H9 (cell line): Measurements from ENCODE around the gene TMPRSS12. TPM values are rescaled to one million over a fixed set of nuclear protein-coding genes. Genes with fewer than 3 reads are reported as not detected.
"Not testable (repeated sequence)": the region's sequence is repeated elsewhere in the genome, so short reads cannot be mapped to it uniquely, and the experiment has no call there.

ENCODE experiments used
- DNase-seq: peaks from one replicate; pipeline ENCODE4 v3.0.0-alpha.2; 2017
- H2AFZ ChIP-seq: one replicate; pipeline ENCODE4 v1.6.1; 2013; ENCODE audit warnings: mild to moderate bottlenecking, low read length, control low read depth, moderate library complexity
- H2AK5ac ChIP-seq: 2 replicates; pipeline ENCODE4 v1.6.1; 2013; ENCODE audit warnings: low read length, control low read depth, mixed read lengths; ENCODE audit not compliant: insufficient read length
- H2BK120ac ChIP-seq: one replicate; pipeline ENCODE4 v1.6.1; 2013; ENCODE audit warnings: low read depth, mild to moderate bottlenecking, low read length, control low read depth, inconsistent platforms; ENCODE audit not compliant: poor library complexity, severe bottlenecking
- H2BK12ac ChIP-seq: 2 replicates; pipeline ENCODE4 v1.6.1; 2013; ENCODE audit warnings: low read length, control low read depth, mixed read lengths, low read depth; ENCODE audit not compliant: insufficient read length
- H2BK15ac ChIP-seq: 2 replicates; pipeline ENCODE4 v1.6.1; 2013; ENCODE audit warnings: low read depth, low read length, control low read depth
- H2BK20ac ChIP-seq: one replicate; pipeline ENCODE4 v1.6.1; 2013; ENCODE audit warnings: low read depth, mild to moderate bottlenecking, low read length, control low read depth, inconsistent platforms; ENCODE audit not compliant: poor library complexity, severe bottlenecking
- H2BK5ac ChIP-seq: 2 replicates; pipeline ENCODE4 v1.6.1; 2013; ENCODE audit warnings: low read length, control low read depth, mixed read lengths; ENCODE audit not compliant: insufficient read length
- H3K14ac ChIP-seq: 2 replicates; pipeline ENCODE4 v1.6.1; 2013; ENCODE audit warnings: low read length, control low read depth; ENCODE audit not compliant: insufficient read depth
- H3K18ac ChIP-seq: 2 replicates; pipeline ENCODE4 v1.6.1; 2013; ENCODE audit warnings: low read depth, mild to moderate bottlenecking, mixed read lengths, low read length, control low read depth; ENCODE audit not compliant: insufficient read length
- H3K23ac ChIP-seq: 2 replicates; pipeline ENCODE4 v1.6.1; 2013; ENCODE audit warnings: low read length, control low read depth, mixed read lengths, low read depth; ENCODE audit not compliant: insufficient read length
- H3K23me2 ChIP-seq: 2 replicates; pipeline ENCODE4 v1.6.1; 2013; ENCODE audit warnings: low read depth, mild to moderate bottlenecking, mixed read lengths, low read length, control low read depth; ENCODE audit not compliant: insufficient read length, poor library complexity, severe bottlenecking
- H3K27ac ChIP-seq: 2 replicates; pipeline ENCODE4 v1.5.1; 2013; ENCODE audit warnings: low read length, control low read depth, mixed read lengths, low read depth; ENCODE audit not compliant: insufficient read length
- H3K27me3 ChIP-seq: 2 replicates; pipeline ENCODE4 v1.6.1; 2013; ENCODE audit warnings: low read length, control low read depth, inconsistent platforms; ENCODE audit not compliant: insufficient read depth
- H3K4ac ChIP-seq: 2 replicates; pipeline ENCODE4 v1.6.1; 2013; ENCODE audit warnings: low read depth, mild to moderate bottlenecking, control low read depth, inconsistent platforms, low read length, moderate library complexity
- H3K4me1 ChIP-seq: 2 replicates; pipeline ENCODE4 v1.6.1; 2013; ENCODE audit warnings: low read length, control low read depth, inconsistent platforms; ENCODE audit not compliant: insufficient read depth
- H3K4me2 ChIP-seq: 2 replicates; pipeline ENCODE4 v1.6.1; 2013; ENCODE audit warnings: low read length, control low read depth, mixed read lengths; ENCODE audit not compliant: insufficient read length, insufficient read depth
- H3K56ac ChIP-seq: 2 replicates; pipeline ENCODE4 v1.6.1; 2013; ENCODE audit warnings: low read depth, mild to moderate bottlenecking, mixed read lengths, low read length, control low read depth; ENCODE audit not compliant: insufficient read length
- H3K79me1 ChIP-seq: 2 replicates; pipeline ENCODE4 v1.6.1; 2013; ENCODE audit warnings: low read depth, mild to moderate bottlenecking, moderate library complexity, low read length, control low read depth, inconsistent platforms; ENCODE audit not compliant: insufficient read depth, poor library complexity, severe bottlenecking
- H3K79me2 ChIP-seq: 2 replicates; pipeline ENCODE4 v1.6.1; 2013; ENCODE audit warnings: low read length, control low read depth, inconsistent platforms; ENCODE audit not compliant: insufficient read depth
- H3K9ac ChIP-seq: 2 replicates; pipeline ENCODE4 v1.6.1; 2013; ENCODE audit warnings: low read length, control low read depth, mixed read lengths; ENCODE audit not compliant: insufficient read length; ENCODE audit errors: extremely low read depth
- H3K9me3 ChIP-seq: one replicate; pipeline ENCODE4 v1.6.1; 2013; ENCODE audit warnings: low read depth, low read length, inconsistent platforms; ENCODE audit not compliant: control insufficient read depth
- H3T11ph ChIP-seq: one replicate; pipeline ENCODE4 v1.6.1; 2013; ENCODE audit warnings: mild to moderate bottlenecking, low read length, control low read depth, inconsistent platforms
- H4K20me1 ChIP-seq: one replicate; pipeline ENCODE4 v1.6.1; 2013; ENCODE audit not compliant: control insufficient read depth, insufficient read length, insufficient read depth
- H4K5ac ChIP-seq: 2 replicates; pipeline ENCODE4 v1.6.1; 2013; ENCODE audit warnings: low read depth, mild to moderate bottlenecking, mixed read lengths, low read length, control low read depth; ENCODE audit not compliant: insufficient read length
- H4K8ac ChIP-seq: replicated peaks from 2 replicates; pipeline ENCODE4 v1.6.1; 2013; ENCODE audit warnings: low read length, control low read depth, mixed read lengths, low read depth; ENCODE audit not compliant: insufficient read length
- H4K91ac ChIP-seq: 2 replicates; pipeline ENCODE4 v1.6.1; 2013; ENCODE audit warnings: low read depth, mild to moderate bottlenecking, moderate library complexity, mixed read lengths, low read length, control low read depth; ENCODE audit not compliant: insufficient read length
- H3K27ac Mint-ChIP-seq, 3 experiments: 2 replicates in 2 of 3; 3 replicates in 1 of 3; pipeline ENCODE4 v1.8.0; 2020 to 2021; ENCODE audit warnings: mixed read lengths in 3 of 3, mild to moderate bottlenecking in 1 of 3, moderate library complexity in 1 of 3
- H3K27me3 Mint-ChIP-seq: 2 replicates; pipeline ENCODE4 v1.8.0; 2021; ENCODE audit warnings: low read depth, mild to moderate bottlenecking, moderate library complexity, mixed read lengths
- H3K36me3 Mint-ChIP-seq, 3 experiments: 2 replicates in 2 of 3; 3 replicates in 1 of 3; pipeline ENCODE4 v1.8.0; 2020 to 2021; ENCODE audit warnings: low read depth in 3 of 3, mixed read lengths in 3 of 3; ENCODE audit not compliant: insufficient read depth in 1 of 3
- H3K4me1 Mint-ChIP-seq, 2 experiments: 2 replicates each; pipeline ENCODE4 v1.8.0; 2020; ENCODE audit warnings: mixed read lengths in 2 of 2
- H3K4me3 Mint-ChIP-seq, 2 experiments: 2 replicates in 1 of 2; 3 replicates in 1 of 2; pipeline ENCODE4 v1.8.0; 2020 to 2021; ENCODE audit warnings: mild to moderate bottlenecking in 2 of 2, mixed read lengths in 2 of 2, moderate library complexity in 1 of 2
- H3K9me3 Mint-ChIP-seq, 2 experiments: 2 replicates in 1 of 2; 3 replicates in 1 of 2; pipeline ENCODE4 v1.8.0; 2020; ENCODE audit warnings: mild to moderate bottlenecking in 2 of 2, mixed read lengths in 2 of 2, moderate library complexity in 1 of 2
- CTCF ChIP-seq: fragments of 200-600 bp; sonication (generic); conservative IDR thresholded peaks from 3 replicates; pipeline ENCODE4 v1.8.0; 2021; ENCODE audit warnings: antibody characterized with exemption, mild to moderate bottlenecking
- WGBS: extraction: QIAGEN DNeasy Blood & Tissue Kit; methylation state at CpG from one replicate; pipeline ENCODE4 v1.1.7; 2013; ENCODE audit warnings: missing lambda C conversion rate, low lambda C conversion rate, mixed read lengths; ENCODE audit not compliant: insufficient read length; ENCODE audit errors: extremely low coverage; 5-methylcytosine and 5-hydroxymethylcytosine counted together
- total RNA-seq: library from RNA; stranded (reverse); gene quantifications from 2 replicates; pipeline ENCODE4 v1.2.1, GENCODE V29; 2021

TMPRSS12 gene
- total RNA-seq, 1 experiment from 2014 or later = not detected

DNA sequence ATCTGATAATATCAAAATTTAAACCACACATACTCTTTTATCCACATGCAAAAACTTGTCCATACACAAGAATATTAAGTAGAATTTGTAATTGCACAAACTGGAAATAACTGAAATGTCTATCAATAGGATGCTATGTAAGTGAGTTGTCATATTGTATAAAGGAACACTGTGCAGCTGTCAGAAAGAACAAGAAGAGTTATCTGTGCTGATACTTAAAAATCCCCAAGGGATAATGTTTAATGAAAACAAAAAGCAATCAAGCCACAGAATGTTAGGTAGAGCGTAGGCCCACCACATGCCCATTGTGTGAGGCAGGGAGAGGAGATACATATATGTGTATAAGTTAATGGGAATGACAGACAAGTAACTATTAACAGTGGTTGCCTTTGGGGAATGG lies 83.7 kb downstream of the TMPRSS12 start:
- Histone ChIP-seq H2BK20ac (no peak overlapping the region), H4K91ac (no peak overlapping the region), H3T11ph (no peak overlapping the region), H4K20me1 (no peaks in the 10 kb centered on the region), H2AK5ac (no peak overlapping the region), H3K14ac (no peak overlapping the region), H3K9me3 (no peaks in the 10 kb centered on the region), H4K5ac (no peak overlapping the region), H3K4ac (no peak overlapping the region), H3K56ac (no peak overlapping the region), H4K8ac (no peak overlapping the region), H3K4me1 (no peaks in the 10 kb centered on the region; the same call in 1 of the 2 replicates), H3K79me2 (no peaks in the 10 kb centered on the region; the same call in 1 of the 2 replicates), H2AFZ (no peak overlapping the region), H3K9ac (no peak overlapping the region), H2BK15ac (no peak overlapping the region), H3K79me1 (no peaks in the 10 kb centered on the region), H3K4me2 (peak overlapping the region; percentile 19), H3K23me2 (peaks cover 6% of the 10 kb centered on the region), H3K27me3 (no peaks in the 10 kb centered on the region), H3K18ac (no peak overlapping the region), H2BK120ac (no peak overlapping the region), H2BK5ac (no peak overlapping the region), H3K23ac (no peak overlapping the region), H2BK12ac (no peak overlapping the region), H3K27ac (no peak overlapping the region)
- no peak for TF ChIP-seq CTCF
- Mint-ChIP-seq H3K27ac (no peak overlapping the region; a peak in 1 of 7 replicates), H3K27me3 (no peaks in the 10 kb centered on the region), H3K4me1 (peaks cover 42 to 67% of the 10 kb centered on the region in 2 experiments), H3K9me3 (no peaks in the 10 kb centered on the region), H3K36me3 (peaks cover 0 to 8% (median 6%) of the 10 kb centered on the region in 3 experiments; a peak in 4 of 7 replicates), H3K4me3 (peak overlapping the region; percentile 71 to 93)
- WGBS = no CpG with 5 or more reads among the region's 1 CpG
- no peak for DNase-seq

DNA sequence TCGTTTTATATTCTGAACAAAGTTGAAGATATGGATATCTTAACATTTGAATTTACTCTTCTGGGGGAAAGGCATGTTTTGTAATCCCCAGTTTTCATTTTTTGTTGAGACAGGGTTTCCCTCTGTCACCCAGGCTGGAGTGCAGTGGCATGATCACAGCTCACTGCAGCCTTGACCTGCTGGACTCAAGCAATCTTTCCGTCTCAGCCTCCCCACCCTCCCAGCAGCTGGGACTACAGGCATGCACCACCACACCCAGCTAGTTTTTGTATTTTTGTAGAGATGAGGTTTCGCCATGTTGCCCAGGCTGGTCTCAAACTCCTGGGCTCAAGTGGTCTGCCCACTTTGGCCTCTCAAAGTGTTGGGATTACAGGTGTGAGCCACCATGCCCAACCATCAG lies 84.2 kb downstream of the TMPRSS12 start:
- no CpG with 5 or more reads among the region's 3 CpGs for WGBS
- Mint-ChIP-seq H3K4me3 (peak overlapping the region; percentile 71 to 93), H3K4me1 (peaks cover 41 to 67% of the 10 kb centered on the region in 2 experiments)
- not testable (repeated sequence) for H3K27me3 ChIP-seq, H3K23me2 ChIP-seq, H3K9me3 Mint-ChIP-seq, H4K20me1 ChIP-seq, H3K4ac ChIP-seq, H3K14ac ChIP-seq, H2BK5ac ChIP-seq, H3K27me3 Mint-ChIP-seq, H4K8ac ChIP-seq, H2BK120ac ChIP-seq, H4K91ac ChIP-seq, H3T11ph ChIP-seq, H3K27ac Mint-ChIP-seq, H2AK5ac ChIP-seq, H3K27ac ChIP-seq, H3K23ac ChIP-seq, H3K18ac ChIP-seq, H3K36me3 Mint-ChIP-seq, H3K9me3 ChIP-seq, DNase-seq, H2BK12ac ChIP-seq, H2BK20ac ChIP-seq, H2BK15ac ChIP-seq, H3K4me1 ChIP-seq, H3K79me1 ChIP-seq, H4K5ac ChIP-seq, H3K9ac ChIP-seq, H3K56ac ChIP-seq, H3K79me2 ChIP-seq, H2AFZ ChIP-seq
- peak overlapping the region; percentile 41 for H3K4me2 ChIP-seq
